GM18508 (cell line): Measurements from ENCODE around the gene PRCD.
"Not testable (repeated sequence)": the region's sequence is repeated elsewhere in the genome, so short reads cannot be mapped to it uniquely, and the experiment has no call there.

Experiments
- ATAC-seq: cut with Tn5 transposase; IDR thresholded peaks from one replicate; pipeline ENCODE4 v1.9.1; 2021; ENCODE audit warnings: moderate number of reproducible peaks; ENCODE audit not compliant: insufficient read depth, unreplicated experiment

Gene PRCD

DNA sequence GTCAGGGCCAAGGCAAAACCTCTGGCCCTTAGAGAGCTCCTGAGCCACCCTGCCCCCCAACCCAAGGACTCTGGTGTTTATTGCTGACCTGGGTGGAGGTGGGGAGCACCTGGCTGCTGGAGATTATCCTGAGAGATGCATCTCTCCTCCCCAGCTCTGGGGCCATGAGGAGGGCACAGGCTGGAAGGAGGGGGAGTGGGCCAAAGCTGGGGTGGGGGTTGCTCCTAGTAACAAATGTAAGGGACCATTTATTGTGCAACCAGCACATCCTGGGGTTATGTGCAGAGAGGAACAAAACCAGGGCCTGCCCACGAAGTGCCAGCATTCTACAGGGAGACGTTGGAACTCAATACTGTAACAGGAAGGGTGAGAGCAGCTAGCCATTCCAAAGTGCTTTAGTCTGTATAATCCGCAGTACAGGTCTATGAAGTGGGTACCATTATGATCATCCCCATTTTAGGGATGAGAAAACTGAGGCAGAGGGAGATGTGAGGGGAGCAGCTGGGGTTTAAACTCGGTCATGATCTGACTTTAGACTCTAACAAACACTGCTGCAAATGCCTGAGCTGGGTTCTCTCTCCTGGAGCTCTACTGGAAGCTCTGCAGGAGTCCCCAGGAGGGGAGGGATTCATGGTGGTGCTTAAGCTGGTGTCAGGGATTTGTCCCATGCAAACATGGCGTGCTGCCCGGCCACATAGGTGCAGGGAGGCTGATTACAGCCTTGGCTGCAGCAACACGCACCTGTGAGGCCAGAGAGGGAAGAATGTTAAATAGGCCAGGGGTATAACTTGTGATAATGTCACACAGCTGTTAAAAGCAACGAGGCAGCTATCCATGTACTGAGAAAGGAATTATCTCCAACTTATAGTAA is 37.3 kb upstream of the PRCD start:
- no peak for ATAC-seq

DNA sequence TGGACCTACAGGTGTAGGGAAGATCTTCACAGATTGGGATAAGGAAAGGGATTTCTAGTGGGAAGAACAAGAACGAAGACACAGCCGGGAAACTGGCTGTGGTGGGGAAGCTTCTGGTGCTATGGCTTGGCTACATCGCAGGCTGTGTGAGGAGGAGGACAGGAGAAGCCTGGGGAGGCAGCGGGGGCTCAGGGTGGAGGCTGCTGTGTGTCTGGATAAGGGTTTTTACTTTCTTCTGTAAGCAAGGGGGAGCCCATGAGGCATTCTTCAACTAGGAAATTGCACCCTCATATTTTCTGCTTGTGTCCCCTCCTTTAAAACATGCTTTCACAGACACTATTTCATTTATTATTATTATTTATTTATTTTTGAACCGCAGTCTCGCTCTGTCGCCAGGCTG is 35.7 kb upstream of the PRCD start:
- ATAC-seq = no peak

DNA sequence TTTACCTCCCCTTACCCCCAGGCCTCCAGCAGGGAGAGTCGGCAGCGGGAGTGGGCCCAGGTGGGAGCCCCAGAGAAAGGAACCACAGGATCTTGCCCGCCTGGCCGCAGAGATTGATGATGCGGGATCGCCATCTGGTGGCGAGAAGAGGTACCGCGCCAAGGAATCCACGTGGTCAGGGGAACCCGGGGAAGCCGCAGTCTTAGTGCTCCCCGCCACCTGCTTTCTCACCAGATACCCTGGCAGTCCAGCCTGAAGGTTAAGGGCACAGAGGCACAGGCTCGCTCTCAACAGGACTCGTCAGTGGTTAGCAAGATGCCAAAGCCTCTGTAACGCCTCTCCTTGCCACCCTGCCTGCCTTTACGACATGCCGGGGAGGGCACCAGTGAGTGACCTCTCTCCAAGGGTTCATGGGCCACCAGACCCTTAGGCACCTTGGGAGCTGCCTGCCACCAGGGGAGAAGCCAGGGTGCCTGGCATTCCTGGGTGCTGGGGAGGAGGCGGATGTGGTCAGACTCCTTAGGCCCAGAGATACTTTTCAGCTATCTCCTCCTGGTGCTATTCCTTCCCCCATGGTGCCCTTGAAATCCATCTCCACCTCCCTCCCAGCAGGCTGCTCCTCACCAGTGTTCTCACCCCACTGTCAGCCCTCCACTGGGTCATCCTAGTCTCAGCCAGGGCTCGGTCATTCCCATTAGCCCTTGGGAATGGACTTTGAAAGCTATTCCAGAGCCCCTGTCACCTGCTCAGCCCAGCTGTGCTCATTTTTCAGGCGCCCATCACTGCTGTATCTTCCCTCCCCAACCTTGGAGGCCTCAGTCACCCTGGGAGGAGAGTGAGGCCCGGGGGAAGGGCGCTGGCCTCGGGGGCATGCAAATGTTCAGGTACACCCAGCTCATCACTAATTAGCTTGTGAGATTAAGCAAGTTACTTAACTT is 33.2 kb upstream of the PRCD start:
- ATAC-seq = no peak

DNA sequence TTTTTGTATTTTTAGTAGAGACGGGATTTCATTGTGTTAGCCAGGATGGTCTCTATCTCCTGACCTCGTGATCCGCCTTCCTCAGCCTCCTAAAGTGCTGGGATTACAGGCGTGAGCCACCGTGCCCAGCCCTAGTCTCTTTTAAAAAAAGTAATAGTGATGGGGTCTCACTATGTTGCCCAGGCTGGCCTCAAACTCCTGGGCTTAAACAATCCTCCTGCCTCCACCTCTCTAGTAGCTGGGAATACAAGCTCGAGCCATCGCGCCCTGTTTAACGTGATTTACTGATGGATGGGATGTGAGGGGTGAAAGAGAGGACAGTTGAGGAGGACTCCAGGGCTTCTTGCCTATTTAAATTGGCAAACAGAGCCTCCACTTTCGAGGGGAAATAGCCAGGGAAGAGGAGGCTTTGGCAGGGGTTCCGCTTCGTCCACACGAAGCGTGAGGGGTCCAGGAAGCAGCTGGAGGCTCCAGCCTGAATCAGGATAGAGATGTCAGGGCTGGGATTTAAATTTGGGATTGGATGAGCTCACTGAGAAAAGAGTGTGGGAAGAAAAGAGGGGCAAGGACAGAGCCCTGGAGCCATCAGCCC is 31.3 kb upstream of the PRCD start:
- ATAC-seq = not testable (repeated sequence)

DNA sequence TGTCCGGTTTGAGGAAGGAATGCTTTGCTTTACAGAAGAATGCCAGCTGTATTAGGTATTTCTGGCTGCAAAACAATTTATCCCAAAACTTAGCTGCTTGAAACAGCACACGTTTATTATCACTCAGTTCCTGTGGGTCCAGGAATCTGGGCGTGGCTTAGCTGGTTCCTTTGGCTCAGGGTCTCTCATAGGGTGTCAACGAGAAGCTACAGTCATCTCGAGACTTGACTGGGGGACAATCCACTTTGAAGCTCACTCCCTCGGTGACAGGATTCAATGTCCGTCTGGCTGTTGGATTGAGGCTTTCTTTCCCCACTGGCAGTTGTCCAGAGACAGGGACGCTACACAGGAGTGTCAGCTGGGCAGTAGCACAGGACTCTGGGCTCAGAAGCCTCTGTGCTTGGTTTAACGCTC is 29.0 kb upstream of the PRCD start:
- ATAC-seq = no peak

DNA sequence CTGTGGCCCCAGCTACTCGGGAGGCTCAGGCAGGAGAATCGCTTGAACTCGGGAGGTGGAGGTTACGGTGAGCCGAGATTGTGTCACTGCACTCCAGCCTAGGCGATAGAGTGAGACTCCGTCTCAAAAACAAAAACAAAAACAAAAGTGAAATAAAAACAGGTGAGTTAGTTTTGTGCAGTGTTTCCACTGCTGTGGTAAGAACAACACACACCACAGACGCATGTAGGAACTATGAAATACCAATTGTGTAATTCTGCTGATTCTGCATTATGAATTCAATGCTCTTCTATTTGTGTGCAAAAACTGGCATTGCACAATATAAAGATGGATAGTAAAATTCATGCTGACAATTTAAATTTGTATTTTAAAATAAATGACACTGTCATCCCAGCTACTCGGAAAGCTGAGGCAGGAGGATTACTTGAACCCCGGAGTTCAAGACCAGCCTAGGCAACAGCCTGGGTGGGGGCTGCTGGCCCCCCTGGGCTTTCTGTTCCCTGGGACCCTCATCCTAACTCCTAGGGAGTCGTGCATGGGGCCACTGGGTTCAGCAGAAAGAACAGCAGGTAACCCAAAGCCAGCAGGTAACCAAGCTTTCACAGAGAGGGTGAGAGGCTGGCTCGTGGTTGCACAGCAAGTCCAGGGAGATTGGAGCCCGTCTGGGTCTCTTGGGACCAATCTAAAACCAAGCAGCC is 28.0 kb upstream of the PRCD start:
- no peak for ATAC-seq

DNA sequence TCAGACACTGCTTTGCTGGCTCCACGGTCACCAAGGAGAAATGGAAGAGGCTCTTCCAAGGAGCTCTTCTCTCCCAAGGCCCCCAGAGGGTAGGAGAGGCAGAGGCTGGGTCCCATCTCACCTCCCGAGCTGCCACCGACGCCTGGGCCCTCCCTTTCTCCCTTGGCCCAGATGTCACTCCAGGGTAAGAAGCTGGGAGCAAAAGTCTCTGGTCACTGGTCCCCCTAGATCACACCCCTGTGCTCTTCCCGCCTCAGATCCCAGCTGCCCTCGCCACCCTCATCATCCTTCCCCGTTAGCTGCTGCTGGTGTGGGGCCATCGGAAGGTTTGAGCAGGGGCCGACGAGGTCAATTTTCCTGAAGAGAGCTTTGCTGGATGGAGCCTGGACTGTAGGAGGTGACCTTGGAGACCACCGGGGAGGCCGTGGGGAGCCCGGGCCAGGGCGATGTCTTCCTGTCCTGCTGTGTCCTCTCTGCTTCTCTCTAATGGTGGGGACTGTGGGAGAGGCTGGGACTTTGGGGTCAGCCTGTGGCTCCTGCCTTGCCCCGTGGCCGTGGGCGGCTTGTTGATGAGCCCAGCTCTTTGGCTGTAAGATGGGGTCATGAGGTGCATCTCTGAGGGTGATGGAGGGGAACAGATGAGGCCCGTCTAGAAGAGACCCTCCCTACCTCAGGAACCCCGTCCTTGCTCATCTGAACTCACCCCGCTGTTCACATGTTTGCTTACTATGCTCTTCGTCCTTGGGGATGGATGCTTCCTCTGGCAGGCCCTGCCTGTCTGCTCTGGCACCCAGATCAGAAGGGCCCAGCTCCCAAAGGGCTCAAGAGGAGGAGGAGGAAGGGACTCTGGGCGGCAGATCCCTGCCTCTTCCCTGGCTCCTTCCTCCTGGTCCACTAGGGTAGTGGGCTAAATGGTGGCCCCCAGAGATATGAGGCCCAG is 27.2 kb upstream of the PRCD start:
- ATAC-seq = no peak

DNA sequence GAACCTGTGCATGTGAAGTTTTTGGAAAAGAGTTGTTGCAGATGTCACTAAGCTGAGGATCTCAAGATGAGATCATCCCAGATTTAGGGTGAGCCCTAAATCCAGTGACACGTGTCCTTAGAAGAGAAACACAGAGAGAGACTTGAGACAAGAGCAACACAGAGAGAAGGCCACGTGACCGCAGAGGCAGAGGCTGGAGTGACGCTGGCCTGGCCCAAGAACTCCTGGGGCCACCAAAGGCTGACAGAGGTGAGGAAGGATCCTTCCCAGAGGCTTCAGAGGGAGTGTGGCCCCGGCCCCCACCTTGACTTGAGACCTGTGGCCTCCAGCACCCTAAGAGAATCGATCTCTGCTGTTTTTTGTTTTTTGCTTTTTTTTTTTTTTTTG is 26.5 kb upstream of the PRCD start:
- ATAC-seq = no peak

DNA sequence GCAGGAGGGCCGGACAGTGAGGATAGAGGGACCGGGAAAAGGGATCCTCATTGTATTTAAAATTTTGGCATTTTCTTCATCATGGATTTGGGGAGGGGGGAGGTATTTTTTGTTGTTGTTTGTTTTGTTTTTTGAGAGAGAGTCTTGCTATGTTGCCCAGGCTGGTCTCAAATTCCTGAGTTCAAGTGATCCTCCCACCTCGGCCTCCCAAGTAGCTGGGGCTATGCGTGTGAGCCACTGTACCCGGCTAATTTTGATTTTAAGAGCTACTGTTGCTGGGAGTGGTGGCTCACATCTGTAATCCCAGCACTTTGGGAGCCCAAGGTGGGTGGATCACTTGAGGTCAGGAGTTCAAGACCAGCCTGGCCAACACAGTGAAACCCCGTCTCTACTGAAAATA is 25.5 kb upstream of the PRCD start:
- not testable (repeated sequence) for ATAC-seq

DNA sequence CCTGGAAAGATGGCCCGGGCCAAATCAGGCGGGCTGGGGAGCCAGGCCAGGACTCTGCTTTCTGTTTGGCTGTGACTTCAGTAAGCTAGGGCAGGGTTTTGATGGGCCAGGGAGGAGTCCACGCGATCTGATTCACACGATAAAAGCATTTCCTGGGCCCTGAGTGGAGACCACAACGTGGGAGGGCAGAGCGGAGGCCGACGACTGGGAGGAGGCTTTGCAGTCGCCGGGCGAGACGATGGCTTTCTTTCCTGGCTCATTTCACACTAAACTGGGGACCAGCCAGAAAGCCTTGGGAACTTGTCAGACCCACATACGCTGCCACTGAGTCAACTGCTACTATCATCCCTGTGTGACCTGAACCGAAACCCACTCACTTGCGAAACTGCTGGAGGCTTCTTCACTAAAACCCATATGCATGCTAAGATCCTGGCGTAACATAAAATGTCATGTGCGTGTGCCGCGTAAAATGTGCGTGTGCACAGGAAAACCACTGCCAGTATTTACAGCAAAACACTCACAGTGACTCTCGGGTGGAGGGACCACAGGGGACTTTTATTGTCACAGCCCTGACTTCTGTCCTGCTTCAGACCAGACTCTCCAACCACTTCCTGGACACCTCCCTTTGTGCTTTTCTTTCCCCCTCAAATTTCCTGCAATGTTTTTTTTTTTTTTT is 24.4 kb upstream of the PRCD start:
- no peak for ATAC-seq

DNA sequence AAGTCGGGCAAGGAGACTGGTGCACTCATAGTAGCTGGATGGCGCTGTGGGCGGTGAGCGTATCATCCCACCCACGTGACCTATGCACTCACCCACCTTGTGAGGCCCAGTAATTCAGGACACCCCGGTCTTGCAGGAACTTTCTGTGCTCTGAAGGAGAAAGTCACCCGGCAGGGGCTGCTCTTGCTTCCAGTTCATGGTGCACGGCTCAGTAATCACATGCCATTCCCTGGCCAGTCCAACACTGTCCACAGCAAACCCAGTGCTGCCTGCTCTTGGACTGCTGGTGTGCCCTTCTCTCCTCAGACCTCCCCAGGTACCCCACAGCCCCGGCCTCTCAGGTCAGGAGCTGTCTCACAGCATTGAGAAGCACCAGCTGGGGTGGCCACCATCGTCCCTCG is 22.2 kb upstream of the PRCD start:
- no peak for ATAC-seq

DNA sequence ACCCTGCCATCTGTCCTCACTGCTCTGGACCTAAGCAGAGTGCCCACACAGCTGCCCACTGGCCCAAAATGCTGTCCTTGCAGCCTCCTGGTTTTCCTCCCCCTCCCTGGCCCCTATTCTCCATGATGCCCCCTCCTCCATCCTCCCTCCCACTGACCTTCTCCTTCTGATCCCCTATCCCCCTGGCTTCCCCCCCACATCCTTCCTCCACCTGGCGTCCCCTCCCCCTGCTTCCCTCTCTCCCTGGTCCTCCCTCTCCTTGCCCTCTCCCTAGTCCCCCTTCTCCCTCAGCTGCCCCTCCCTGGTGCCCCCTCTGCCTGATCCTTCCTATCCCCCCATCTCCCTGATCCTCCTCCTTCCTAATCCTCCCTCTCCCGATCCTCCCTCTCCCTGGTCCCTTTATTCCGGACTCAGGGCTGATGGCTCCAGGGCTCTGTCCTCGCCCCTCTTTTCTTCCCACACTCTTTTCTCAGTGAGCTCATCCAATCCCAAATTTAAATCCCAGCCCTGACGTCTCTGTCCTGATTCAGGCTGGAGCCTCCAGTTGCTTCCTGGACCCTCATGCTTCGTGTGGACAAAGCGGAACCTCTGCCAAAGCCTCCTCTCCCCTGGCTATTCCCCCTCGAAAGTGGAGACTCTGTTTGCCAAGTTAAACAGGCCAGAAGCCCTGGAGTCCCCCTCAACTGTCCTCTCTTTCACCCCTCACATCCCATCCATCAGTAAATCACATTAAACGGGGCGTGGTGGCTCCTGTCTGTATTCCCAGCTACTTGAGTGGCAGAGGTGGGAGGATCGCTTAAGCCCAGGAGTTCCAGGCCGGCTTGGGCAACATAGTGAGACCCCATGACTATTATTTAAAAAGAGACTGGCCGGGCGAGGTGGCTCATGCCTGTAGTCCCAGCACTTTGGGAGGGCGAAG is 20.5 kb upstream of the PRCD start:
- no peak for ATAC-seq

DNA sequence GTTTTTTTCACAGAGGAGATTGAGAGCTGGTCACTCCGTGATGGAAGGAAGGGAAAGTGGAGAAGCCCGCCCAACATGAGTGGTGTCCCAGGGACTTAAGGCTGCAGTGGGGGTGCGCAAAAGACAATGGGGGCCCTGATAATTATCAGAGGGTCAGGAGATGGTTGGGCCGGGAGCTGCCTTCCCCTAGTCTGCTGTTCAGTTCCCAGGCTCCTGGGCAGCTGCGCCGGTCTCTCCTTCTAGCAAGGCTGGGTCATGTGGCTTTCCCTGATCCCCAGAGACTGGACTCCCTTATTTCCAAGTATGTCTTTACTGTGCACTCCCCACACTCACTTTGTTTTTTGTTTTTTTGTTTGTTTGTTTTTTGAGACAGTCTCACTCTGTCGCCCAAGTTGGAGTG is 18.6 kb upstream of the PRCD start:
- no peak for ATAC-seq

DNA sequence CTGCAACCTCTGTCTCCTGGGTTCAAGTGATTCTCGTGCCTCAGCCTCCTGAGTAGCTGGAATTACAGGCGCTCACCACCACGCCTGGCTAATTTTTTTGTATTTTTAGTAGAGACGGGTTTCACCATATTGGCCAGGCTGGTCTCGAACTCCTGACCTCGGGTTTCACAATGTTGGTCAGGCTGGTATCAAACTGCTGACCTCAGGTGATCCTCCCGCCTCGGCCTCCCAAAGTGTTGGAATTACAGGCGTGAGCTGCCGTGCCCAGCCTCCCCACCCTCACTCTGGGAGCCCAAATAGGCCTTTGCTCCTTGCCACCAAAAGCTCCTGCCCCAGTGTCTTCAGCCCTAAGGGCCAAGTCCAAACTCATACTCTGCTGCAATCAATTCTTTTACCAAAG is 18.2 kb upstream of the PRCD start:
- not testable (repeated sequence) for ATAC-seq

DNA sequence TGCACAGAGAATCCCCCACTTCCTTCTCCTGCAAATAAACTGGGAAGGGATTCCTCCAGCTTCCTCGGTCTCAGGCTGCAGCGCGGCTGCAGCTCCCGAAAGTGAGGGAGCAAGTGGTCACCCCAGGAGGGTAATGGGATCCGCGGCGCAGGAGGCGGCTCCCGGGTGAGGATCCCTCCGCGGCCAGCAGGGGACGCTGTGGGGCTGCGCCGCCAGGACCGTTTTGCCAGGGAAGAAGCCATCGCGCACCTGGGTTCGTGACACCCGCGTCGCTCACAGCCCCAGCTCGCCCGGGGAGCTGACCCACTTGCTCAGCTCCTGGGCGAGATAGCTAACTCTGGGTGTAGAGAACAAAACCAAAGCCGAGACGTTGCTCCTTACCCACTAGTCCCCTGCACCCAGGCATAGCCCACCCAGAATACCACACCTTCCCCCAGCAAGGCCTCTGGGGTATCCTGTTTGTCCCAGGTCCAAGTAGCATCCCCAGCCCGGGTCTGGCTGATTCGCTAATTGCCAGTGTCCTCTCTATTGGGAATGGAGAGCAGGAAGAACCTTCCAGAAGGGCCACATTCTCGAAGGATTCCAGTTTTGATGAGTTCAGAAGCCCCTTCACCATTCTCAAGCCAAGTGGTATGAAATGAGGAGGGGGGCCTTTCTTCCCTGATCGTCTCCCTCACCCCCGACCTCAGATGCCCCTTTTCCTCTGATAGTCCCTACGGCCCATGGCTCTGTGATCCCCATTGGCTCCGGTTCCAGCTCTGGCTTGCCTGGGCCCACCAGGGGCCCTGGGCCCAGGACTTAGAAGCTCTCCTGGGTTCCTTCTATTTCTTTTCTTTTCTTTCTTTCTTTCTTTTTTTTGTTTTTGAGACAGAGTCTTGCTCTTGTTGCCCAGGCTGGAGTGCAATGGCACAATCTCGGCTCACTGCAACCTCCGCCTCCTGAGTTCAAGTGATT is 16.5 kb upstream of the PRCD start:
- no peak for ATAC-seq

DNA sequence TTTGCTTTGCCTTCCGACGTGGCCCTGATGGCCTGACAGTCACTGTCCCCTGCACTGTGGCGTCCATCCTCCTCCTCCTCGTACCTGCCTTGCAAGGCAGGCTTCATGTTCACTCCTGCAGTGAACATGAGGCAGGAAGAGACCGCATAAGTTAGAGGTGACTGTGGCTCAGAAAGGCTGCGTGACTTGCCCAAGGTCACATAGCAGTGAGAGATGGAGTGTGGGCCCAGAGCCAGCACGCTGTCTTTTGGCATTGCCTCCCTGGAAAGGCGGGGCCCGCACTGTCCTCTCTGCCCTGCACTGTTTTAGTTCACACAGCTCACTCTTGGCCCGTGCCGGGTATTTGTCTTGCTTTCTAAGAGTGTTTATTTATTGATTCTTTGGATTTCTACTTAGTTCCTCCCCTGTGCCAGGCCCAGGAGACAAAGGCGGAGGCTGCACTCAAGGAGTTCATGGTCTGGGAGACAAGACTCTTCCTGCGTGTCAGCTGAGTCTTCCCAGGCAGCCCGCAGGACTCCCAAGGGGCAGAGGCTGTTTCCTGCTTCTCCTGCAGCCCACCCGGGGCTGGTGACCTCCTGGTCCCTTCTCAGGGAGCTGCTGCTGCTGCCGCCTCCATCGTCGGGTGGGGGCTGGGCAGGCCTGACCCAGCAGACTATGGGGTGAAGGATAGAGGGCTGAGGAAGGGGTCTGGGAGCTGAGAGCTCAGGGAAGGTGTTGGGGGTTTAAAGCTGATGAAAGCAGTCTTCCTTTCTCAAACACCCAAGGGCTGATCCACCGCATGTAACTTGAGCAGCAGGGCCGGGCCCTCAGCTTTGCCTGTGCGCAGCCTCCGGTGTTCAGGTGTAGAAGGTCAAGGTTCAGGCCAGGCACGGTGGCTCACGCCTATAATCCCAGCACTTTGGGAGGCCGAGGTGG is 15.0 kb upstream of the PRCD start:
- no peak for ATAC-seq
